Epidermal melanocyte (primary cell): ENCODE measurements around the gene CITED1.
"Not testable (repeated sequence)": the region's sequence is repeated elsewhere in the genome, so short reads cannot be mapped to it uniquely, and the experiment has no call there.

Experiments
- DNase-seq: peaks from one replicate; pipeline ENCODE4 v3.0.0; 2011; ENCODE audit warnings: low spot score; ENCODE audit not compliant: insufficient read length

The CITED1 gene

GRCh38 chrX:72305286-72306084 lies at the start of gene CITED1:
Gene CITED1 (minus strand): TSS chrX:72305914. CDS start chrX:72302869, 3,045 bp downstream.
- DNase-seq: no peak

GRCh38 chrX:72352786-72353185 lies 47.1 kb upstream of the CITED1 start:
- DNase-seq: peak; percentile 36

- no peak for DNase-seq
Measured at GRCh38 chrX:72351606-72352334, 46.1 kb upstream of the CITED1 start.

- DNase-seq: no peak
Measured at GRCh38 chrX:72349190-72349589, 43.5 kb upstream of the CITED1 start.

GRCh38 chrX:72348247-72348979 lies 42.7 kb upstream of the CITED1 start:
- no peak for DNase-seq

- no peak for DNase-seq
Measured at GRCh38 chrX:72347366-72347765, 41.7 kb upstream of the CITED1 start.

- DNase-seq: no peak
Measured at GRCh38 chrX:72346302-72346949, 40.7 kb upstream of the CITED1 start.

- DNase-seq: no peak
Measured at GRCh38 chrX:72340626-72341025, 34.9 kb upstream of the CITED1 start.

GRCh38 chrX:72340041-72340440 lies 34.3 kb upstream of the CITED1 start:
- DNase-seq: no peak

GRCh38 chrX:72330131-72330530 lies 24.4 kb upstream of the CITED1 start:
- DNase-seq: no peak

- DNase-seq: no peak
Measured at GRCh38 chrX:72326605-72327300, 21.0 kb upstream of the CITED1 start.

GRCh38 chrX:72319651-72320050 lies 13.9 kb upstream of the CITED1 start:
- DNase-seq: not testable (repeated sequence)

- no peak for DNase-seq
Measured at GRCh38 chrX:72317139-72317538, 11.4 kb upstream of the CITED1 start.

- DNase-seq: no peak
Measured at GRCh38 chrX:72316408-72317110, 10.8 kb upstream of the CITED1 start.

GRCh38 chrX:72314881-72315280 lies 9.2 kb upstream of the CITED1 start:
- no peak for DNase-seq

- DNase-seq: no peak
Measured at GRCh38 chrX:72313707-72314641, 8.3 kb upstream of the CITED1 start.

- no peak for DNase-seq
Measured at GRCh38 chrX:72312311-72312940, 6.7 kb upstream of the CITED1 start.

GRCh38 chrX:72309297-72310071 lies 3.8 kb upstream of the CITED1 start:
- DNase-seq: no peak
